HG03196 (cell line): ENCODE data around the gene LRRC28.

ENCODE experiments used
- ATAC-seq: cut with Tn5 transposase; IDR thresholded peaks from one replicate; pipeline ENCODE4 v1.9.1; 2021; ENCODE audit not compliant: unreplicated experiment

Gene LRRC28

GRCh38 chr15:99414755-99415731 lies 163.8 kb downstream of the LRRC28 start:
- no peak for ATAC-seq

- no peak for ATAC-seq
These were observed 165.2 kb downstream of the LRRC28 start for GRCh38 chr15:99416191-99417188.

DNA sequence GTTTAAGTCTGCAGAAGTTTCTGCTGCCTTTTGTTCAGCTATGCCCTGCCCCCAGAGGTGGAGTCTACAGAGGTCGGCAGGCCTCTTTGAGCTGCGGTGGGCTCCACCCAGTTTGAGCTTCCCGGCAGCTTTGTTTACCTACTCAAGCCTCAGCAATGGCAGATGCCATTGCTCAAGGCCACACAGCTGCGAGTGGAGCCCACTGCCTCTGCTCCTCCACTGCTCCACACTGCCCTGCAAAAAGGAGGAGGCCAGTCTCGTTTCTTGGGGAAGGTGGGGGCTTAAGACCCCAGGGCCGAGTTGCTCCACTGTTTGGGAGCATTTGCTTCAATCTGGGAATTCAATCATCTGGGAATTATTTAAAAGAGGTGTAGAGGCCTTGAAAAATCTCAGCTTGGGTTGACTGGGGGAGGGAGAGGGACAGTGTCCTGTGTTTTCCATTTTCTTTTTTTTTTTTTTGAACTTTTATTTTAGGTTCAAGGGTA lies 169.9 kb downstream of the LRRC28 start:
- ATAC-seq: no peak

GRCh38 chr15:99421758-99422157 lies 170.5 kb downstream of the LRRC28 start:
- no peak for ATAC-seq

DNA sequence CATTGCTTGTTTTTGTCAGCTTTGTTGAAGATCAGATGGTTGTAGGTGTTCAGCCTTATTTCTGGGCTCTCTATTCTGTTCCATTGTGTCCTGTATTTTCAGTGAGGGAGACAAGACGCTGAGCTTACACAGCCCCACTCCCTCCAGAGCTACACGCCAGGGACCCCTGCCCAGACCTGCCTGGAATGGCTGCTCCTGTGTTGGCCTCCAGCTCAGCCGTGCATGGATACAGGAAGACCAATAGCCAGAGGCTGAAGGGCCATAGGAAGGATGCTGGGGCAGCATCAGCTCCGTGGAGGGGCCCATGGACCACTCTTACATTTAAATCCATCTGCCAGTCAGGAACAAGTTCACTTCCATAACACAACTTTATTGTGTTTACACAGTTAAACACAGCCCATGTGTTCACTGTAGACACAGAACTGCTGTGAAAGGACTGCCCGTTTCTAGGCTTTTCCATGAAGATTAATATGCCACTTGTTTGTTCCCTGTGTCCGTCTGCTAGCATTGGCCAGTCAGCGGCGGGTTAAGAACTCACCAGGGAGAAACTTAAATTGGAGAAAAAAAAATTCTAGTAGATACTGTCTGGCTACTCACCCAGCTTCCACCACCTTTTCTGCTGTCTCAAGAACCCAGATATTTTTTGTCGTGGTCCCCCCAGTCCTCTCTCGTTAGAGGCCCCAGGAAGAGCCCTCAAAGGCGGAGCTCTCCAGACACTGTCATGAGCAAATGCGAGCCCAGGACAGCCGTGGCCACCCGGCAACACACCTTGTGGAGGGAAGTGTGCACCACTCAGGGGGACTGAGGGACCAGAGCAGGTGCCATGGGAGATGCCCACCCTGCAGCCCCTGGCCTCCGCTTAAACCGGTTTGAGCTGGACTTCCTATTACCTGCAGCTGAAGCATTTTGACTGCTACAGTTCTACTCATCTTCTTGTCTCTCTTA lies 172.2 kb downstream of the LRRC28 start:
- ATAC-seq: no peak

DNA sequence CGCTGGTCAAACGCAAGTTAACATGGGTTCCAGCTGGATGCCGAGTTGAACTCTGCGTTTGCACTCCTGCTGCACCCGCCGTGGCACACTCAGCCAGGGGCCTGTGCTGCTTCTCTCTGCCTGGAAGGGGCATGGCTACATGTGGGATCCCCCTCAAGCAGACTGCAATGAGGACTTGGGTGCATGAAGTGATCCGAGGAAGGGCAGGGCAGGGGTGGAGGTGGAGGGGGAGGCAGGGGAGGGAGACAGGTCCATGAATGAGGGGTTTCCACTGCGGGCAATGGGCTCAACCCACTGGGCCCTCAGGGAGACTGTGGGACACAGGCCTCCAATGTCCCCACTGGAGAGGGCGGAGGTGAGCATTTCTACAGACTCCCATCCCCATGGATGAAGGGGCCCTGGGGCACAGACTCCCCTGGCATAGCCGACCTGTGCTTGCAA lies 172.9 kb downstream of the LRRC28 start:
- no peak for ATAC-seq

GRCh38 chr15:99424978-99425656 lies 173.8 kb downstream of the LRRC28 start:
- ATAC-seq: peak; percentile 84

DNA sequence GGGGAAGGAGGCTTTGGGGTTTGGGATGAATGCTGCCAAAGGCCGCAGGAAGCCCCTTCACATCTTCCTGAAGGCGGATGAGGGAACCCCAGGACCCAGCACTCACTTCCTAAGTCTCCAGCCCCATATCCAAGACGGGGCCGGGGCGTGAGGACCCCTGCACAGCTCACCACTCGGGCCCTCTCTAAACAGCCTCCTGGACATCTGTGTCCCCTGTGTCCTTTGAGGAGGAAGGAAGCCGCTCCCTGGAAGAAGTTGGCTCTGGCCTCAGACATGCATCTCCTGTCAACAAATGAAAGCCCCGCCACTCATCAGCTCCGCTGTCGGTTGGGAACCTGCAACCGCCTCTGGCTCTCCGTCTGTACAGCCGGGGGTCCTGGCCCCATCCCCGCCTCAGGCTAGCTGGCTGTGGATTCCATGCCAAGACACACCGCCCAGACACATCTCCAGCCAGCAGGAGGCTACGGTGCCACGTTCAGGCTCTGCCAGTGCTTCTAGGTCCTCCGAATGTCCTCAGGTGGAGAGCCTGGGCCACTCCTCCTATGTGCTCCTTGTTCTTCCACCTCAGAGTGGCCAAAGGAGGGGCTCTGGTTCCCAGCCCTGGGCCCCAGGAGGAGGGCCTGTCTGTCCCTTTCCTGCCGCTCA lies 174.5 kb downstream of the LRRC28 start:
- ATAC-seq: no peak

GRCh38 chr15:99426431-99427105 lies 175.3 kb downstream of the LRRC28 start:
- ATAC-seq: no peak

GRCh38 chr15:99427210-99427609 lies 175.9 kb downstream of the LRRC28 start:
- no peak for ATAC-seq

DNA sequence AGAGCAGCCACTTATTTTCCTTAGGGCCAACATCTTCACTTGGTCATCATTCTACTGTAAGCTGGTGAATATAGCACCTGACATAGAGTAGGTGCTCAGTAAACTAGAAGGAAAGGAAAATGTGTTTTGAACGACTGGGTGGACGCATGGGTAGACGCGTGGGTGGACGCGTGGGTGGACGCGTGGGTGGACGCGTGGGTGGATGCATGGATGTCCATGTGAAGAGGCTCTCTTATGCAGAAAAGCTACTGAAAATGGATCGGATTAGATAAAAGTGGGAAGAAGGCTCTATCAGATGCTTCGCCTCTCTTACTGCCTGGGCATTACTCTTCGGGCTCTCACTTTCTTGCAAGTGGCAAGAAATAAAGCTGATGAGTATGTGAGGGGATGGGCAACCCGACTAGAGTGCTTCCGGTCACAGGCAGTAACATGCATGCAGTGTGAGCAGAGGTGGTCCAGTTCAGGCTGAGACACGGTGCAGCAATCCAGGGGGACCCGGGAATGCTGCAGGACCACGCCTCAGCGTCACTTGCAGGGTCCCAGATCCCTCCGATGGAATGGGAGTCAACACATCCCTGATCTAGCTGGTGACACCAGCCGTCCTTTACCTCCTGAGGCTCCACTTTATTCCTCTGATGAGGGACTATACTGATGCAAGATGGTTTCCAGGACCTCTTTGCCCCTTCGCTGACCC lies 176.5 kb downstream of the LRRC28 start:
- no peak for ATAC-seq

GRCh38 chr15:99429681-99430081 lies 178.4 kb downstream of the LRRC28 start:
- no peak for ATAC-seq

GRCh38 chr15:99430881-99431401 lies 179.7 kb downstream of the LRRC28 start:
- no peak for ATAC-seq

GRCh38 chr15:99431661-99432091 lies 180.4 kb downstream of the LRRC28 start:
- no peak for ATAC-seq

DNA sequence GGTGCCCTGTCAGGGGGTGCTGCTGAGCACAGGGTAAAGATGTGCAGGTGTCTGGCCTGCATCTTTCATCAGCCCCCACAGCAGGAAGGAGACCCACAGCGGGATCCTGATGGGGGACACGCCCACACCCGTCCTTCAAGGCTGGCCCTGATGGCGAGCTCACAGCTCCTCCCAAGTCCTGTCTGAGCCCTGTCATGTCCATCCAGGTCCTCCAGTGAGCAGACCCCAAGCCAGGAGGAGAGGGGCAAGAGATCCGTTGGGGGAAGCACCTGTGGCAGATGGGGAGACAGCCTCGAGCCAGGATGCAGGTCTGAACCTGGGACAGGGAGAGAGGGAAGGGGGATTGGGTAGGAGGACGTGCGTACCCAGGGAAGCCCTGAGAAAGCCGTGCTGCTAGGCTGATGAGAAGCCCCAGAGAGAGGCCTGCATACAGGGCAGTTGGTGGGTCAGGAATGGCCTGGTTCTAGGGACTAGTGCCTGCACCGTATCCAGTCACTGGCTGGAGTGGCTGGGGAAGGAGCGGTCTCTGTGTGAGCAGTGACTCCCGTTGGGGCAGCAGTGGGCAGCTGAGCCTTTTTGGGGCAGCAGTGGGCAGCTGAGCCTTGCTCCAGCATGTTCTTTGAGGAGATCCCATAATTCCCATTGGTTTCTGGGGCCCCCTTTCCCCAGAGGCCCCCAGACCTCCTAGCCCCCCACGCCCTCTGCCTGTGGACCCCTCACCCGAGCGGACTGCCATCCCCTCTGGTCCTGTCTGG lies 181.2 kb downstream of the LRRC28 start:
- ATAC-seq: no peak

DNA sequence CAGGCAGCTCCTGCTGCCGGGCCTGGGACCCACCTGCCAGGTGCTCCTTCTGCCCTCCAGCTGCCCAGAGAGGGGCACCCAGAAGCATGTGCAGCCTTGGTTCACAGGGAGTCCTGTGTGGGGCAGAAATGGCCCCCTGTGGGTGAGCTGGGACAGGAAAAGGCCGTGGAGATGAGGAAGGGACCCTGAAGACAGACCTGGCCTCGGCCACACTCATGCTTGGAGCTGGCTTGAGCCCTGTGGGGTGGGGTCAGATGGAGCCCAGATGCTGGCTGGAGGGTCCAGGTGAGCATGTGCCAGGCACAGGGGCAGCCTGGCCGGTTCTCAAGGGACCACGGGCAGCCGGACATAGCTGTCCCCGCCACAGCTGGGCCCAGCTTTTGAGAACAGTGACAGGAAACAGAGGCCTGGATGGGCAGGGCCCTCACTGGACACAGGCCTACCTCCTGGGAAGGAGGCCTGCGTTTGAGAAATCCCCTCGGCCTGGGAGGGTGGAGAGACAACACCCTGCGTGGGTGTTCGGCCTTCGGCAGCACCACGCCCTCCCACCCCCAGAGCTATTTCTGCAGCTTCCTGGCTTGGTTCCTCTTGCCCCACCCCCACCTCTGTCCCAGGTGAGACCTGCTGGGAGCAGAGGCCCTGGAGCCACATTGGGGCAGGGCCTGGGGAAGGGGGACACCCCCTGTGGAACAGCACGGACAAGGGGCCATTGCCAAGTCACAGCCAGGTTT lies 181.9 kb downstream of the LRRC28 start:
- no peak for ATAC-seq
